Activated CD4-positive, alpha-beta T cell treated with anti-CD3 and anti-CD28 coated beads, Interleukin-2, amount 50 U/mL, for 16 hours (primary cell): Measurements from ENCODE around the gene NHERF1.

Source experiments
- DNase-seq: peaks from one replicate; pipeline ENCODE4 v3.0.0-alpha.2; 2020

Gene NHERF1

DNA sequence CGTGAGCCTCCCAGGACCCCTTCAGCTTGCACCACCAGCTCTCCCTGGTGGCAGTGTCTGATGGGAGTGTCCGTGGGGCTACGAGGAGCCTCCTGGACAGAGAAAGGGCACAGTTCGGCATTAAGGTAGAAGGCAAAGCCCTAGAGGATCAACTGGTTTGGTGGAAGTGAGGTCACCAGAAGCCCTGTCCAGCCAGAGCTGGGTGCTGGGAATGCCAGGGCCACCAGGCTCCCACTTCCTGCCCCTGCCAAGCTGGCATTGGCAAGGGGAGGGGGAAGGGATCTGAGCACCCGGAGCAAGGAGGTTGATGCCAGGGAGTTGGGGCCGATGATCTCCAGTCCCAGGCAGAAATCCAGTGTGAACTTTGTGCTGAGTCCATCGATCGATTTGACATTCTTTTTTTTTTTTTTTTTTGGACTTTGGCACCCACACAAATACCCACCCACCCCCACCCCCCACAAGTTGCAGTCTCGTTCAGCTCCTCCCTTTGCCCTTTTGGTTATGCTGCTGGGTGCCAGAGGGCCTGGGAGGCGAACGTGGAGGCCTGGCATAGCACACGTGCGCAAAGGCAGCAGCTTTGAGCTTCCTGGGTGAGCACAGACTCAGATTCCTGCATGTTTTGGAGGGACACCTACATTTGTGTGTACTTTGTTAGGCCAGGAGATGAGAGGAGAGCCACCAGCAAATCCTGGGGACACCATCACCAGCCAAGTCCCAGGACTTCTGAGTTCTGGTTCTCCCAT is 2.1 kb downstream of the NHERF1 start:
- no peak for DNase-seq

GRCh38 chr17:74752415-74752814 is 4.0 kb downstream of the NHERF1 start:
- no peak for DNase-seq

- no peak for DNase-seq
Measured at GRCh38 chr17:74752822-74753401, 4.5 kb downstream of the NHERF1 start.

DNA sequence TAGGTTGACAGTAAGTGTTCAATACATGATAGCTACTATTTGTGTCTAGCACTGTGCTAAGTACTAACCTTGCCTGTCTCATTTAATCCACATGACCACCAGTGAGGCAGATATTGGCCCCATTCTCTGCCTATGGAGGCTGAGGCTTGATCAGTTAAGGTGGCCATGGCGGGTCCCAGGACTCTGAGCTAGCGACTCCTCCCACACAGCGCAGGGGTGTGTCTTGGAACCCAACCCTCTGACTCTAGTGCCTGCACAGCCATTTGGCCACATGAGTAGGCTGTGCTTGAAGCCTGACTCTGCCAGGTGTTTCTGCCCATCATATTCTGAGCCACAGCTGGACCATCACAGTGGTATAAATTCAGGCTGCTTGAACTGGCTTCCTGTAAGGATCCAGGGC is 6.4 kb downstream of the NHERF1 start:
- DNase-seq = no peak

DNA sequence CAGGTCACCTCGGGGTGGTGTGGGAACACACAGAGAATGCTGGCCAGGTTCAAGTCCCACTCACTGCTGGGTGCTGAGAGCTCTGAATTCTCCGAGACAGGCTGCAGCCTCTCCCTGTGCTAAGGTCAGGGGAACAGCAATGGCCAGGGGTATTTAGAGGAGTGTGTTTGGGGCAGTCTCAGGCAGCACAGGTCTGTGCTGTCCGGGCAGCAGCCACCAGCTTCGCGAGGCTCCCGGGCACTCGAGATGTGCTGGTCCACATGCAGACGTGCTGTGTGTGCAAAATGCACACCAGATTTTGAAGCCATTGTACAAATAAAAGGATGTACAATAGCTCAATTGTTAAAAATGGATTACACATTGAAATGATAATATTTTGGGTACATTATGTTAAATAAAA is 7.1 kb downstream of the NHERF1 start:
- DNase-seq = no peak

DNA sequence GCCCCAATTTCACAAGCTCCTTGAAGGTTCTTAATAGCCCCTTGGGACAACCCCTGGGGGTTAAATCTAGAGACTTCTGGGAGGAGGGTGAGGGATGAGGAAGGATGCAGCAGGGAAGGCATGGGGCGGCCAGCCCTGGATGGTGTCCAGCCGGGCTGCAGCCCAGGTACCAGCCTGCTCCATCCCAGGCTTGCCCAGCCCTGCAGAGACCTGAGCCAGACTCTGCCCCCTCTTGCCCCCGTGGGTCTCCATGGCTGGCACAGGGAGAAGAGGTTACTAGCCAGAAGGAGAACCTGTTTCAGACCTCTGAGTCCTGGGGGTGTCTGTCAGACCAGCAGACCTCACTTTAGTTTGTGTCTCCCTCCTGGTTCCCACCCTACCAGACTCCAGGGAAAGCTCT is 8.5 kb downstream of the NHERF1 start:
- no peak for DNase-seq

GRCh38 chr17:74757502-74757901 is 9.1 kb downstream of the NHERF1 start:
- no peak for DNase-seq

- DNase-seq = no peak
Measured at GRCh38 chr17:74757931-74758847, 9.8 kb downstream of the NHERF1 start.

DNA sequence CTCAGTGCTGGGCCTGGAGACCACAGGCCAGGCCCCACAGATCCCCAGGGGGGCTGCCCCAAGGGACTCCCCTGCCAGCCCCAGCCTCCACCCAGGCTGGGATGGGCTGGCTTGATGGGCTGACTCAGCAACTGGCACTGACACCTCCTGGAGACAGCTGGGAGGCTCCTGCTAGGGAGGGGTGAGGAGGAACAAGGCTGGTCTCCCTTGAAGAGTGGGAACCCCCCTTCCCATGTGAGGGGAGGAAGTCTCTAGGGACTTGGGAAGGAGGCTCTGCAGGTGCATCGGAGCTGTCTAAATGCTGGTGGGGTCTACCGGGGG is 10.4 kb downstream of the NHERF1 start:
- DNase-seq = peak; percentile 33

DNA sequence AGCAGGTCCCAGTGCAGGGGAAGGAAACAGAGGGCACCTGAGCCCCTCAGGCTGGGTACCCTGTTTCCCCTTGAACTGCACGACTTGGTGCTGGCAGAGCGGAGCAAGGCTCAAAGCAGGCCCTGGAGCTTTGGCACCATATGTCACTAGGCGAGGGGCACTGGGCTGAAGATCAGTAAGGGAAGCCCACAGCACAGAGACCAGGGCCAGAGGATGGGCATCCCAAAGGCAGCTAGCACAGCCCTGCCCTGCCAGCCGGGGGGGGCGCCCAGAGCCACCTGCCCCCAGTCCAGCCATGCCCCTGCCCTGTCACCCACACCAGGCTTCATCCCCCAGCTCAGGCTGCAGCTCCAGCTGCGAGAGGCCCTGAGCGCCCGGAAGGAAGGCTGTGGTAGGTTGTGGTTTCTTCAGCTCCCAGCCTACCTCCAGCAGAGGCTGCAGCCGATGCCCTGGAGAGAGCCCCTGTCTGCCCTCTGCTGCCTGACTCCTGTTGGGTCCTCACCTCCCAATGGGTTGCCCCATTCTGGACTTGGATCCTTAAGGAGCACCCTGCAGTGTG is 10.9 kb downstream of the NHERF1 start:
- peak; percentile 79 for DNase-seq

GRCh38 chr17:74759941-74760340 is 11.5 kb downstream of the NHERF1 start:
- no peak for DNase-seq

DNA sequence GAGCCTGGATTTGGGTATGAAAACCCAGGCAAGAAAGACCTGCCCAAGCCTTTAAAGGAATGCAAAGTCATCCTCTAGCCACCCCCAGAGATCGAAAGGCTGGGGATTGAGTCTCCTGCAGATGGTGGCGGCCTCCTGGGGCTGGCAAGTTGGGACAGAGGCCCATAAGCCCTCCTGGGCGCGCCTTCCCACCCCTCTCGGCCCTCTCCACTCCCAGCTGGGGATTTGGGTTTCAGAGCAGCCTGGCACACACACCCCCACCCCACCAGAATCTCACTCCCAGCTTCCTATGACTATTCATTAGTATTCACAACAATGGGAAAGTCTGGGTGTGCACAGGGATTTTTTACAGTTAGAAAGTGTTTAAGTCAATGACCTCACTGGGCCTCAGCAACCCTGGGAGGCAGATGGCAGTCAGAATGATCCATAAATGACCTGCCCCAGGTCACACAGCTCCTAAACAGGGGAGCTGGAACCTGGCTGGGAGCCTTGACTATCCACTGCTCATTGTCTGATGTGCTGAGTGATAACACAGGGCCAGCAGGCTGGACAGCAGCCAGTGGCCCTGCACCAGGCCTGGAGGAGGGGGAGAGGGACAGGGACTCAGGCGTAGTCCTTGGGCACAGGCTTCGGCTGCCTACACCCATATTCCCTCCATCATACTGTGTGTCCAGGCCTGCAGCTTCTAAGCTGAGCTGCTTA is 12.1 kb downstream of the NHERF1 start:
- DNase-seq = no peak

- no peak for DNase-seq
Measured at GRCh38 chr17:74761419-74761818, 13.0 kb downstream of the NHERF1 start.

- no peak for DNase-seq
Measured at GRCh38 chr17:74761931-74762330, 13.5 kb downstream of the NHERF1 start.

- no peak for DNase-seq
Measured at GRCh38 chr17:74763565-74764387, 15.3 kb downstream of the NHERF1 start.

- no peak for DNase-seq
Measured at GRCh38 chr17:74764751-74765286, 16.4 kb downstream of the NHERF1 start.

DNA sequence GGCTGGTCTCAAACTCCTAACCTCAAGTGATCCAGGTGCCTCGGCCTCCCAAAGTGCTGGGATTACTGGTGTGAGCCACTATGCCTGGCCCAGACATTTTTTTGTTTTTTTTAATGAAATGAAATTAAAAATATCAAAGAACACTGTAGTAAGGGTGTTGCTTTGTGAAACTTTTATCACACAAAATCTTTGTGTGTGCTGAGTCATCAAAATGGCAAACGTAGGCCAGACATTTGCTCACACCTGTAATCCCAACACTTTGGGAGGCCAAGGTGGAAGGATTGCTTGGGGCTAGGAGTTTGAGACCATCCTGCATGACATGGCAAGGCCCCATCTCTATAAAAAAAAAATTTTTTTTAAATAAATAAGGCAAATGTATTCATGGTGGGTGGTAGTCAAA is 18.0 kb downstream of the NHERF1 start:
- no peak for DNase-seq

- no peak for DNase-seq
Measured at GRCh38 chr17:74767111-74767516, 18.7 kb downstream of the NHERF1 start.

DNA sequence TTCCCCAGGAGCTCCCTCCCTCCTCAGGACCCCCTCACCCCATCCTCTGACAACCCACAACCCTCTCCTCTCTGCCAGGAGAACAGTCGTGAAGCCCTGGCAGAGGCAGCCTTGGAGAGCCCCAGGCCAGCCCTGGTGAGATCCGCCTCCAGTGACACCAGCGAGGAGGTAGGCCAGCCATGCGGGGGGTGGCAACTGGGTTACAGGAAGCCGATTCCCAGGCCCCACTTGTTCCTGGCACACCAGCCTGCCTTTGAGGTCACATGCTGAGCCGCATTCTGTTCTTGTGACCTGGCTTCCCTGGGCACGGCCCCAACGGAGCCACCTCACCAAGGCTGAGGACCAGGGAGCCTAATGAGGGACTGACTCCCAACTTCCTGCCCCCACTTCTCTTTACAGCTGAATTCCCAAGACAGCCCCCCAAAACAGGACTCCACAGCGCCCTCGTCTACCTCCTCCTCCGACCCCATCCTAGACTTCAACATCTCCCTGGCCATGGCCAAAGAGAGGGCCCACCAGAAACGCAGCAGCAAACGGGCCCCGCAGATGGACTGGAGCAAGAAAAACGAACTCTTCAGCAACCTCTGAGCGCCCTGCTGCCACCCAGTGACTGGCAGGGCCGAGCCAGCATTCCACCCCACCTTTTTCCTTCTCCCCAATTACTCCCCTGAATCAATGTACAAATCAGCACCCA is 19.8 kb downstream of the NHERF1 start:
- DNase-seq = no peak

DNA sequence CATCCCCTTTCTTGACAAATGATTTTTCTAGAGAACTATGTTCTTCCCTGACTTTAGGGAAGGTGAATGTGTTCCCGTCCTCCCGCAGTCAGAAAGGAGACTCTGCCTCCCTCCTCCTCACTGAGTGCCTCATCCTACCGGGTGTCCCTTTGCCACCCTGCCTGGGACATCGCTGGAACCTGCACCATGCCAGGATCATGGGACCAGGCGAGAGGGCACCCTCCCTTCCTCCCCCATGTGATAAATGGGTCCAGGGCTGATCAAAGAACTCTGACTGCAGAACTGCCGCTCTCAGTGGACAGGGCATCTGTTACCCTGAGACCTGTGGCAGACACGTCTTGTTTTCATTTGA is 20.3 kb downstream of the NHERF1 start:
- no peak for DNase-seq

DNA sequence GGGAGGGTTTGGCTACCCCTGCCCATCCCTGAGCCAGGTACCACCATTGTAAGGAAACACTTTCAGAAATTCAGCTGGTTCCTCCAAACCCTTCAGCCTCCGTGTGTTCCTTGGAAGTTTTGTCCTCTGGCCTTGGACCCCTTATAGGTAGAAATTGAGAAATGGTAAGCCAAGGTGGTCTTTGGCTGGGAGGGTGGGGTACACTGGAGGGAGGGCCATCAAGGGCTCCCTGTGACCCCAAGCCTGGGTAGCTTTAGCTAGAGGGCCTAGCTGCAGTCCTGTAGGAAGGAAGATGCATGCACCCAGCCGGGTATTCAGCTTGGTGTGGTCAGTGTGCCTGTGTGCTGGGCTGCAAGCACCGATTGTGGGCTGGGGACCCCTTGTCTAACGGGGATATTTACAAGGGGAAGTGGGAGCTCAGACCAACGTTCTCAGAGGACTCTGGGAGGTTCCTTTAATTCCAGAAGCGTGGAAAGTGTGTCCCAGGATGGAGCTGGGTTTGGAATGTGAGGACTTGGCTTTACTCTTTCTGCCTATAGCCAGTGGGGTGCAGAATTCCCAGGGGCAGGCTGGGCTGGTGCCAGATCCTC is 20.9 kb downstream of the NHERF1 start:
- no peak for DNase-seq
